ENCODE measurements around the gene GTF2IRD1. TPM values are rescaled to one million over a fixed set of nuclear protein-coding genes. Genes with fewer than 3 reads are reported as not detected.

The GTF2IRD1 gene
- total RNA-seq, 2 experiments from 2014 or later: 0.34 to 1.3 TPM

GRCh38 chr7:74464931-74465886 lies 11.5 kb downstream of the GTF2IRD1 start:
- Mint-ChIP-seq H3K4me1 (peaks cover 4% of the 10 kb centered on the region), H3K27me3 (no peaks in the 10 kb centered on the region), H3K27ac (no peak overlapping the region), H3K9me3 (no peaks in the 10 kb centered on the region), H3K4me3 (no peak overlapping the region), H3K36me3 (no peaks in the 10 kb centered on the region)
- DNase-seq (no peak), ATAC-seq (ENCODE audit: low read depth) (no peak)
- POLR2A ChIA-PET: interaction anchor here (0.6 kb wide), 1 partner anchor 964 kb away, joined by 3 read pairs; no protein-coding TSS in a partner anchor

GRCh38 chr7:74466196-74466813 lies 12.6 kb downstream of the GTF2IRD1 start:
- no peaks in the 10 kb centered on the region for H3K9me3 Mint-ChIP-seq

DNA sequence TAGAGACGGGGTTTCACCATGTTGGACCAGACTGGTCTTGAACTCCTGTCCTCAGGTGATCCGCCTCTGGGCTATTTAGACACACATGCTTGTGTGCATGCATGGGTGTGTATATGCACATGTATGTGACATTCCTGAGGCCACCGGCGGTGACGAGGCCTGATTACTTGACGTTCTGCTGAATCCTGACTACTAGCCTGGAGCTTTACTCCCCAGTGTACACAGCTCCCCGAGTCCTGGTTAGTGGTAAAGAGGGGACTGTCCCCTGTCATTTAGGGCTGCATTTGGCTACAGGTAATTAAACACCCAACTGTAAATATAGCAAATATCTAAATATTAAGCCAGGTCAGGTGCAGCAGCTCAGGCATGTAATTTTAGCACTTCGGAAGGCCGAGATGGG lies 14.2 kb downstream of the GTF2IRD1 start:
- no peaks in the 10 kb centered on the region for H3K36me3 Mint-ChIP-seq
- DNase-seq: no peak
- ATAC-seq (ENCODE audit: low read depth): no peak
- H3K4me3 Mint-ChIP-seq: no peak overlapping the region
- H3K27me3 Mint-ChIP-seq: no peaks in the 10 kb centered on the region
- peaks cover 4% of the 10 kb centered on the region for H3K4me1 Mint-ChIP-seq
- no peak overlapping the region for H3K27ac Mint-ChIP-seq
- POLR2A ChIA-PET: no interaction called here
- no peaks in the 10 kb centered on the region for H3K9me3 Mint-ChIP-seq

More at GRCh38 chr7:74466196-74466813, 12.6 kb downstream of the GTF2IRD1 start:
- peaks cover 4% of the 10 kb centered on the region for H3K4me1 Mint-ChIP-seq
- no peak overlapping the region for H3K27ac Mint-ChIP-seq
- POLR2A ChIA-PET: no interaction called here
- no peak overlapping the region for H3K4me3 Mint-ChIP-seq
- no peaks in the 10 kb centered on the region for H3K27me3 Mint-ChIP-seq
- DNase-seq: no peak
- no peaks in the 10 kb centered on the region for H3K36me3 Mint-ChIP-seq
- no peak for ATAC-seq (ENCODE audit: low read depth)

GRCh38 chr7:74470504-74470903 lies 16.8 kb downstream of the GTF2IRD1 start:
- Mint-ChIP-seq H3K36me3 (no peaks in the 10 kb centered on the region), H3K4me3 (no peak overlapping the region), H3K27ac (no peak overlapping the region), H3K27me3 (no peaks in the 10 kb centered on the region), H3K4me1 (no peaks in the 10 kb centered on the region), H3K9me3 (no peaks in the 10 kb centered on the region)
- ATAC-seq (ENCODE audit: low read depth) (no peak), DNase-seq (no peak)
- POLR2A ChIA-PET: no interaction called here

- Mint-ChIP-seq H3K27ac (no peak overlapping the region), H3K27me3 (peaks cover 4% of the 10 kb centered on the region), H3K4me3 (no peak overlapping the region), H3K36me3 (no peaks in the 10 kb centered on the region), H3K9me3 (no peaks in the 10 kb centered on the region), H3K4me1 (no peaks in the 10 kb centered on the region)
- DNase-seq (no peak), ATAC-seq (ENCODE audit: low read depth) (no peak)
- POLR2A ChIA-PET: no interaction called here
These were observed 19.4 kb downstream of the GTF2IRD1 start for GRCh38 chr7:74473116-74473515.

DNA sequence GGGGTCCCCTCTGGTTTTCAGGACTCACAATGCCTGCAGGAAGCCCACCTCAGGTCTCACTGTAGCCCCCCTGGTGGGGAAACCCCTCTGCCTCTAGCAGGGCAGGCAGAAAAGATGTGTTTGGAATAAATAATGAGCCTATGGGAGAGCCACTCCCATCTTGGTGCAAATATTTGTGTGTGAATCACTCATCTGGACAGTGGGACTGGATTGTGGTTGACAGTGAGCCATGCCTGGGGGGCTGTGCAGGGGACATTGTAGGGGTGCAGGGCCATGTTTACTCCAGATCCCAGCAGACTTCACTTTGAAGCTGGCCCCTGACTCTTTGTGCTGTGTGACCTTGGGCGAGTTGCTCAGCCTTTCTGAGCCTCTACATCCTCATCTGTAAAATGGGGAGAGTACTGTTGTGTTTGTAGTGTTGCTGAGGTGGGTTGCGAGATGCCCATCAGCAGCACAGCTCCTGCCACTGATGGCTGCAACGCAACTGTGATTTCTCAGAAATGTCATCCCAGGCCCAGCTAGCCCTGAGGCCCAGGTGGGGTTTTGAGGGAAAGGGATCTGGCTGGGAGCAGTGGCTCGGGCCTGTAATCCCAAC lies 20.7 kb downstream of the GTF2IRD1 start:
- Mint-ChIP-seq H3K27ac (no peak overlapping the region), H3K4me1 (no peaks in the 10 kb centered on the region), H3K36me3 (no peaks in the 10 kb centered on the region), H3K9me3 (no peaks in the 10 kb centered on the region), H3K27me3 (peaks cover 4% of the 10 kb centered on the region), H3K4me3 (no peak overlapping the region)
- DNase-seq: no peak
- ATAC-seq (ENCODE audit: low read depth): no peak
- POLR2A ChIA-PET: no interaction called here

DNA sequence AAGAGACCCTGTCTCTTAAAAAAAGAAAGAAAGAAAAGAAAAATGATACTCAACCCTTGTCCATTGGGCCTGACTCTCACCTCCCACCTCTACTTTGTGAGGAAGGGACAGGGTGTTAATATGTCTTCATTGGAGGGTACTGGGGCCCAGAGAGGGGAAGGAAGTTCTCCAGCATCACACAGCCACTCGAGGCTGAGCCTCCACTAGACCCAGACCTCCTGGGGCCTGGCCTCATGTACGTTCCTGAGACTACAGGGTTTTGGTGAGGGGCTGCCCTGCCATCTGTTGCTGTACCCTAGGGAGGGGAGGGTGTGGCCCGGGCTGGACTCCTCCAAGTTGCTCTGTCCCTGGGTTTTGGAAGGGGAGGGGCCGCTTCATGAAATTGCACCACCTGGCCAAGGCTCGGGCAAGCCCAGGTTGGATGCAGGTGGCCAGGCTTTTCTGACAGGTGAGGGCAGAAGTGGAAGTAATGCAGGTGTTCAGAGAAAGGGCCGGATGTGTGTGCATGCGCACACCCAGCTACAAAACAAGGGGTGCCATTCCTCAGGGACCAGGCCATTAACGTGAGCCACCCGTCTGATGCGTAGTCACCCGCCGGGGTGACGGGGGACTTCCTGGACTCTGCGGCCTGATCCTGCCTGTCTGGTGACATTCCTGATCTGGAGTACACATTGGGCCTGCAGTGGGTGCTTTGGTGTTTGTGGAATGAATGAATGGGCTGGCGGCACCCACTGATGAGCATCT lies 21.7 kb downstream of the GTF2IRD1 start:
- H3K9me3 Mint-ChIP-seq: no peaks in the 10 kb centered on the region
- no peaks in the 10 kb centered on the region for H3K4me1 Mint-ChIP-seq
- no peak overlapping the region for H3K27ac Mint-ChIP-seq
- DNase-seq: no peak
- H3K27me3 Mint-ChIP-seq: peaks cover 8% of the 10 kb centered on the region
- no peak for ATAC-seq (ENCODE audit: low read depth)
- H3K4me3 Mint-ChIP-seq: no peak overlapping the region
- H3K36me3 Mint-ChIP-seq: no peaks in the 10 kb centered on the region
- POLR2A ChIA-PET: no interaction called here

GRCh38 chr7:74475987-74476350 lies 22.3 kb downstream of the GTF2IRD1 start:
- DNase-seq: no peak
- Mint-ChIP-seq H3K27ac (no peak overlapping the region), H3K4me3 (no peak overlapping the region), H3K27me3 (peaks cover 8% of the 10 kb centered on the region), H3K9me3 (no peaks in the 10 kb centered on the region), H3K36me3 (no peaks in the 10 kb centered on the region), H3K4me1 (no peaks in the 10 kb centered on the region)
- ATAC-seq (ENCODE audit: low read depth): no peak
- POLR2A ChIA-PET: interaction anchor here (0.6 kb wide), 1 partner anchor 617 kb away, joined by 4 read pairs; no protein-coding TSS in a partner anchor

- Mint-ChIP-seq H3K4me3 (no peak overlapping the region), H3K27me3 (peaks cover 13% of the 10 kb centered on the region), H3K4me1 (no peaks in the 10 kb centered on the region), H3K27ac (no peak overlapping the region), H3K9me3 (no peaks in the 10 kb centered on the region), H3K36me3 (no peaks in the 10 kb centered on the region)
- no peak for ATAC-seq (ENCODE audit: low read depth)
- no peak for DNase-seq
- POLR2A ChIA-PET: interaction anchor here (0.6 kb wide), 1 partner anchor 618 kb away, joined by 4 read pairs; no protein-coding TSS in a partner anchor
These were observed 22.9 kb downstream of the GTF2IRD1 start for GRCh38 chr7:74476626-74477025.

- Mint-ChIP-seq H3K27ac (no peak overlapping the region), H3K36me3 (no peaks in the 10 kb centered on the region), H3K4me1 (no peaks in the 10 kb centered on the region), H3K4me3 (no peak overlapping the region), H3K27me3 (peaks cover 16% of the 10 kb centered on the region), H3K9me3 (no peaks in the 10 kb centered on the region)
- POLR2A ChIA-PET: no interaction called here
- no peak for DNase-seq
- no peak for ATAC-seq (ENCODE audit: low read depth)
These were observed 25.0 kb downstream of the GTF2IRD1 start for GRCh38 chr7:74478671-74479065.

DNA sequence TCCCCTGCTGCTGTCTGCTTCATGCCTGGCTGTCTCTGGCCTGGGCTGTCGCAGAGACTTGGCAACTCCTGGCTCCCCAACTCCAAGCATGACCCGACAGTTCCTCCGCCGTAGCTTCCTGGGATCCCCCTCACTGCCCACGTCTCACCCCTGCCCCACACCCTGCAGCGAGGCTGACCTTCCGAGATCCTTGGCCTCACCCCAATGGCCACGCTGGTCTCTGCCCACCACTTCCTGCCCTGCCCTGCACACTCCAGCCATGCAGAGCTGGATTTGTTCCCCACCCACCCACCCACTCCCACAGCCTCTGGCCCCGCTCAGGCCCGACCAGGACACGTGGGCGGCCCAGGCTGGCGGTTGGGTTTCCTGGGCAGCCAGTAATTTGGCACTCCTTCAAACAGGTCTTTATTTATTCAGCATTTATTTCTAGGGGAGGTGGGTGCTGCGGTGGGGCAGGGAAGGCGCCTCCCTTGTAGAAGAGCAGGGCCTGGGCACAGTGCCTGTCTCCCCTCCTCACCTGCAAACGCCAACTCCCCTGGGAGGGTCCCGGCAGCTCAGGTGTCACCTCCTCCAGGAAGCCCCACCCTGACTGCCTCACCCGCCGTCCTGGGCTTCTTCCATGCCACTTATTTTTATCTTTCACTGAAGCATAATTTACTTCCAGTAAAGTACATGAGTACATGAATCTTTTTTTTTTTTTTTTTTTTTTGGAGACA lies 25.5 kb downstream of the GTF2IRD1 start:
- no peak for DNase-seq
- Mint-ChIP-seq H3K4me1 (no peaks in the 10 kb centered on the region), H3K4me3 (no peak overlapping the region), H3K36me3 (no peaks in the 10 kb centered on the region), H3K27me3 (peaks cover 16% of the 10 kb centered on the region), H3K9me3 (no peaks in the 10 kb centered on the region), H3K27ac (no peak overlapping the region)
- ATAC-seq (ENCODE audit: low read depth): no peak
- POLR2A ChIA-PET: no interaction called here

- Mint-ChIP-seq H3K27me3 (peaks cover 16% of the 10 kb centered on the region), H3K27ac (no peak overlapping the region), H3K9me3 (no peaks in the 10 kb centered on the region), H3K36me3 (no peaks in the 10 kb centered on the region), H3K4me1 (no peaks in the 10 kb centered on the region), H3K4me3 (no peak overlapping the region)
- no peak for DNase-seq
- POLR2A ChIA-PET: no interaction called here
- no peak for ATAC-seq (ENCODE audit: low read depth)
These were observed 26.5 kb downstream of the GTF2IRD1 start for GRCh38 chr7:74479961-74480829.

All from activated naive CD8-positive, alpha-beta T cell treated with anti-CD3 and anti-CD28 coated beads, Interleukin-2, amount 10 ng/mL, durations not matched to agents 7 days and 5 days (primary cell).